ENCODE results near the gene DDX1.

- TF ChIP-seq CTCF (IDR thresholded peaks at IDR 0.05) (no peak), POLR2A (IDR thresholded peaks at IDR 0.05) (no peak)
Observed at GRCh38 chr2:15628899-15629855, 37.5 kb downstream of the DDX1 start.

Measured in heart left ventricle (tissue), 13 donors.